ENCODE results near the gene SAMD7. TPM values are rescaled to one million over a fixed set of nuclear protein-coding genes. Genes with fewer than 3 reads are reported as not detected.

The SAMD7 gene
- total RNA-seq, 1 donor from 2014 or later: not detected

DNA sequence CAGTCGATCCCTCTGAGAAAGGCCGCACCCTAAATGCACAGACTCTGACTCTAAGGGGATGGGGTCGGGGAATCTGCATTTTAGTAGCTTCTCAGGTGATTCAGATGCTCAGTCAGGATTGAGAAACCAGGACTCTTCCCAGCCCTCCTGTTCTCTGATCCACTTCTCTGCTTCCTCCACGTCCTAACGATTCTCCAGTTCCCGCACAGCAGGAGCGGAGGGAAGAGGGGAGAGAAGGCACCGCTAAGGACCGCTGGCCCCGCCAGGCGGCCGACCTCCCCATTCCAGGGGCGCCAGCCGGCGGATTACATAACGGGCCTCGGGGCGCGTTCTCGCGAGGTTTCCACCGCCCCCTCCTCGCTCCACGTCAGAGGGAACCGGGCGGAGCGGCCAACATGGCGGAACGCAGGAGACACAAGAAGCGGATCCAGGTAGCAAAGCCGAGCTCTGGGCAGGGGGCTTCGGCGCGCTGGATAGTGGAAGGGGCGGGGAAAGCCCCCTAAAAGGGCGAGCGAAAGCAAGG is 55.1 kb downstream of the SAMD7 start, which contains the start of gene SEC62:
Gene SEC62, plus strand, starts transcription at position 380 of the 523 bp plus-strand sequence. Its CDS starts 16 bp downstream, at position 396.
- peaks cover 5% of the 10 kb centered on the region for H3K36me3 Mint-ChIP-seq (ENCODE audit: low read depth, unreplicated experiment)
- no peaks in the 10 kb centered on the region for H3K9me3 Mint-ChIP-seq (ENCODE audit: unreplicated experiment)
- TF ChIP-seq, protein P1, sequence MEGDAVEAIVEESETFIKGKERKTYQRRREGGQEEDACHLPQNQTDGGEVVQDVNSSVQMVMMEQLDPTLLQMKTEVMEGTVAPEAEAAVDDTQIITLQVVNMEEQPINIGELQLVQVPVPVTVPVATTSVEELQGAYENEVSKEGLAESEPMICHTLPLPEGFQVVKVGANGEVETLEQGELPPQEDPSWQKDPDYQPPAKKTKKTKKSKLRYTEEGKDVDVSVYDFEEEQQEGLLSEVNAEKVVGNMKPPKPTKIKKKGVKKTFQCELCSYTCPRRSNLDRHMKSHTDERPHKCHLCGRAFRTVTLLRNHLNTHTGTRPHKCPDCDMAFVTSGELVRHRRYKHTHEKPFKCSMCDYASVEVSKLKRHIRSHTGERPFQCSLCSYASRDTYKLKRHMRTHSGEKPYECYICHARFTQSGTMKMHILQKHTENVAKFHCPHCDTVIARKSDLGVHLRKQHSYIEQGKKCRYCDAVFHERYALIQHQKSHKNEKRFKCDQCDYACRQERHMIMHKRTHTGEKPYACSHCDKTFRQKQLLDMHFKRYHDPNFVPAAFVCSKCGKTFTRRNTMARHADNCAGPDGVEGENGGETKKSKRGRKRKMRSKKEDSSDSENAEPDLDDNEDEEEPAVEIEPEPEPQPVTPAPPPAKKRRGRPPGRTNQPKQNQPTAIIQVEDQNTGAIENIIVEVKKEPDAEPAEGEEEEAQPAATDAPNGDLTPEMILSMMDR (IDR thresholded peaks at IDR 0.05; ENCODE audit: unreplicated experiment): no peak
- peak within 1 kb of the TSS; percentile 77 for H3K27ac Mint-ChIP-seq (ENCODE audit: unreplicated experiment)
- H3K4me3 Mint-ChIP-seq (ENCODE audit: unreplicated experiment): peak within 1 kb of the TSS; percentile 91
- peaks cover 23% of the 10 kb centered on the region for H3K4me1 Mint-ChIP-seq (ENCODE audit: unreplicated experiment)
- peaks cover 5% of the 10 kb centered on the region for H3K27me3 Mint-ChIP-seq (ENCODE audit: unreplicated experiment)
- DNase-seq (ENCODE audit: low spot score): peak; percentile 96

DNA sequence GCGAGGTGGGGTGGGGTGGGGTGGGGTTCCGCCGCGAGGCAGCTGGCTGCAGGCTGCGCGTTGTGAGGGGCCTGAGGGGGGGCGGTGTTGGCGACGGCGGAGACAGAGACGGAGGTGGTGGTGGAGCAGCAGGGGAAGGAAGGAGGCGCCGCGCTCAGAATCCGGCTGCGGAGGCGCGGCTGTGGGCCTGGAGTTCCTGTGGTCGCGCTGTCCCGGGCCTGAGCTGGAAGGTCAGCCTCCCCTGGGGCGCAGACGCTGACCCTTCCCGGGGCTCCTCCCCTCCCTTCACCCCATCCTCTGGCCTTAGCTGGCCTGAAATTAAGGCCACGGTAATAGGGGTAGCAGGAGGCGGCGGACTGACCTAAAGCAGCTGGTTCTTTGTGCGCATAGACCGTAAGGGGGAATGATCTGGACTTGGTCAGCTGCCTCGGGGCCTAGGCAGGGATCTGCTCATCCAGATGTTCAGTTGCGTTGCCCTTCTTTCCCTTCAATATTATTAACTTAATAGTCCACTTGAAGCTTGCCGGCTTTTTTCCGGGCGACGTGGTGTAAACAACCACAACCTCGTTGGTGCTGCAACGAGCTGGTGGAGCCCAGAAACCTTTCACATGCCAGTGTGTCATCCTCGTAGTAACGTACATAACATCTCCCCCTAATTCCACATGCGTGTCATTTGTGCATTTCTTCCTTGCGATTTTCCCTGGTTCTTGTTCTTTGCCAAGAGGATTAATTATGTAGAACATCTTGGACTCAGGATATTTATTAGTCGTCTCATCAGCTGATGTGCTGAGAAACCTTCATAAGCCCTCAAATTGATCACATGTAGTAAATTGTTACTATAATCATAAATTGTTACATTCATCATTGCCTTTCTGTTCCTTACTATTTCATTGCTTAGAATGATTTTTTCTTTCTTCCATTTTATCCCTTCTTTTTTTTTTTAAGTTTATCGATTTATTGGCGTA is 55.9 kb downstream of the SAMD7 start:
- TF ChIP-seq, protein P1 (IDR thresholded peaks at IDR 0.05; ENCODE audit: unreplicated experiment): no peak
- Mint-ChIP-seq H3K36me3 (ENCODE audit: low read depth, unreplicated experiment) (peaks cover 5% of the 10 kb centered on the region), H3K27me3 (ENCODE audit: unreplicated experiment) (peaks cover 5% of the 10 kb centered on the region), H3K27ac (ENCODE audit: unreplicated experiment) (peak overlapping the region; percentile 77), H3K4me3 (ENCODE audit: unreplicated experiment) (peak overlapping the region; percentile 91), H3K4me1 (ENCODE audit: unreplicated experiment) (peaks cover 23% of the 10 kb centered on the region), H3K9me3 (ENCODE audit: unreplicated experiment) (no peaks in the 10 kb centered on the region)
- DNase-seq (ENCODE audit: low spot score): peak; percentile 69

- Mint-ChIP-seq H3K4me3 (ENCODE audit: unreplicated experiment) (peak overlapping the region; percentile 91), H3K4me1 (ENCODE audit: unreplicated experiment) (peaks cover 23% of the 10 kb centered on the region), H3K27ac (ENCODE audit: unreplicated experiment) (no peak overlapping the region), H3K27me3 (ENCODE audit: unreplicated experiment) (peaks cover 5% of the 10 kb centered on the region), H3K9me3 (ENCODE audit: unreplicated experiment) (no peaks in the 10 kb centered on the region), H3K36me3 (ENCODE audit: low read depth, unreplicated experiment) (peaks cover 5% of the 10 kb centered on the region)
- no peak for DNase-seq (ENCODE audit: low spot score)
- TF ChIP-seq, protein P1 (IDR thresholded peaks at IDR 0.05; ENCODE audit: unreplicated experiment): no peak
Measured at GRCh38 chr3:169968224-169968885, 57.0 kb downstream of the SAMD7 start.

GRCh38 chr3:169969174-169970095 is 58.1 kb downstream of the SAMD7 start:
- DNase-seq (ENCODE audit: low spot score): no peak
- H3K27me3 Mint-ChIP-seq (ENCODE audit: unreplicated experiment): peaks cover 5% of the 10 kb centered on the region
- no peaks in the 10 kb centered on the region for H3K9me3 Mint-ChIP-seq (ENCODE audit: unreplicated experiment)
- H3K4me1 Mint-ChIP-seq (ENCODE audit: unreplicated experiment): peaks cover 23% of the 10 kb centered on the region
- no peak overlapping the region for H3K27ac Mint-ChIP-seq (ENCODE audit: unreplicated experiment)
- H3K4me3 Mint-ChIP-seq (ENCODE audit: unreplicated experiment): peak overlapping the region; percentile 2
- TF ChIP-seq, protein P1 (IDR thresholded peaks at IDR 0.05; ENCODE audit: unreplicated experiment): no peak
- H3K36me3 Mint-ChIP-seq (ENCODE audit: low read depth, unreplicated experiment): peaks cover 5% of the 10 kb centered on the region
